GM21381 (cell line): Measurements from ENCODE around the gene TAB2.
"Not testable (repeated sequence)": the region's sequence is repeated elsewhere in the genome, so short reads cannot be mapped to it uniquely, and the experiment has no call there.

ENCODE experiments used
- ATAC-seq: cut with Tn5 transposase; IDR thresholded peaks from one replicate; pipeline ENCODE4 v1.9.1; 2021; ENCODE audit warnings: mild to moderate bottlenecking, moderate library complexity; ENCODE audit not compliant: unreplicated experiment

TAB2 gene

GRCh38 chr6:149438855-149439254 is 121.3 kb downstream of the TAB2 start:
- no peak for ATAC-seq

- ATAC-seq: no peak
Observed at GRCh38 chr6:149439626-149440025, 122.1 kb downstream of the TAB2 start.

DNA sequence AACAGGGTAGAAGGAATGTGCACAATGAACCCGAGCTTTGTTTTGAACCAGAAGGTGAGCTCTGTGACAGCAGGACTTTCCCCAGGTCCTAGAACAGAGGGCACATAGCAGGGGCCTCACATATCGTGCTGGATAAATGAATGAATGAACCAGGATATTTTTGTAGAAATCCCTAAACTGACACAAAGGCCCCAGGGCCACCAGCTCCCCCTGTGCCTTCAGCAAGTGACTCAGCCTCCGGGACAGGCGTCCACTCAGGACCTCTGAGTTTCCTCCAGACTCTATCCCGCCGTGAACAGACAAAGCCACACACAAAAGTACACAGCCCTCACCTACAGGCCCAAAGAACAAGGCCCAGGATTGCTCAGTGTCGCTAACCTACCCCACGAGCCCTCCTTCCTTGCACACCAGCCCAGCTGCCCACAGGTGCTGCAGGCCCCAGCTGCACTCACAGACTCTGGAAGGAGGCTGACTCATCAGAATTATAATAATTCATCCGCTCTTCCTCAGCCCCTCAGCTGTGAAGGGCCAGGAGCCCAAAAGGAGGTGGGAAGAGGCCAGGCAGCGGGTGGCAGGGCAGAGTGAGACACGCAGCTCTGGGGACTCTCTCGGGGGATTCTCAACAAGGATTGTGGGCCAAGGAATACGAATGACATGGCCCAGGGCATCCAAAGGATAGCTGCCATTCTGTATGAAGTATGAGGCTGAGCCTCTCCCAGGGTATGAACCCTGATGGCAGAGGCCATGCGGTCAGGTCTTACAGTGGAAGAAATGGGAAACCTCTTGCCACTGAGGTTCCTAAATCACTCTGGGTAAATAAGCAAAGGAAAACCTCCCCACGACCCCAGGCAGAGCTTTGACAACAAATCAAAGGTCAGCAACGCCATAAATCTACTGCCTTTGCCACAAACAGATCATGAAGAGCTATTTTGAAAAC is 123.5 kb downstream of the TAB2 start:
- no peak for ATAC-seq

DNA sequence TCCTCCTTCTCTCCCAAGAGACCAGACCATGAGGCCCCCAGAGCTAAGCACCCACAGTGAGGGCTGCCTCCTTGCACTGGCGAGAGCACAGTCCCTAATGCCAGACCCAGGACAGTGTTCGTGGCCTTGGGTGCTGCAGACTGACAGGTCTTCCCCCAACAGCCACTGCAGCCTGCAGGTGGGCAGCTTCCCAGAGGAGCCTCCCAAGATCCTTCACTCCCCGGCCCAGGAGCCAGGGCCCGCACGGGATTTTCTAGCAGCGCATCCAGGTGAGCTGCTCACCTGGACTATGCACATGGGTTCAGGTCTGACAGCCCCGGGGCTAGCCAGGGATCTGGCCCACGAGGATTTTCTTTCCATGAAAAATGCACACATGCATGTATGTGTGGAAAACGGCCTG is 124.2 kb downstream of the TAB2 start:
- no peak for ATAC-seq

GRCh38 chr6:149443411-149444181 is 126.1 kb downstream of the TAB2 start:
- ATAC-seq: no peak

DNA sequence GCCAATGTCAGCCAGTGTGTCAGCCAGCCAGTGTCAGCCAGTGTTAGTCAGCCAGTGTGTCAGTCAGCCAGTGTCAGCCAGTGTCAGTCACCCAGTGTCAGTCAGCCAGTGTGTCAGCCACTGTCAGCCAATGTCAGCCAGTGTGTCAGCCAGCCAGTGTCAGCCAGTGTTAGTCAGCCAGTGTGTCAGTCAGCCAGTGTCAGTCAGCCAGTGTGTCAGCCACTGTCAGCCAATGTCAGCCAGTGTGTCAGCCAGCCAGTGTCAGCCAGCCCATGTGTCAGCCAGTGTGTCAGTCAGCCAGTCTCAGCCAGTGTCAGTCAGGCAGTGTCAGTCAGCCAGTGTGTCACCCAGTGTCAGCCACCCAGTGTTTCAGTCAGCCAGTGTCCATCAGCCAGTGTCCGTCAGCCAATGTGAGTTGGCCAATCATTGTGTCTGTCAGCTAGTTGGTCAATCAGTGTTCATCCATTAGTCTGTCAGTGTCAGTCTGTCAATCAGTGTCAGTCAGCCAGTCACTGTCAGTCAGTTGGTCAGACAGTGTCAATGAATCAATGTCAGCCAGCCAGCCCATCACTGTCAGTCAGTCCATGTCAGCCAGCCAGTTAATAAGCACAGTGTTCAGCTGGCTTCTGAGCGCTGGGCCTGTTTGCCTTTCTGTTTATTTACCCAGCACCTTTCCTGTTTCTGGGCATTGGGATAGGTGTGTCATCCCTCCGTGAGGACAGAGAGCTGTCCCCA is 127.0 kb downstream of the TAB2 start:
- not testable (repeated sequence) for ATAC-seq

DNA sequence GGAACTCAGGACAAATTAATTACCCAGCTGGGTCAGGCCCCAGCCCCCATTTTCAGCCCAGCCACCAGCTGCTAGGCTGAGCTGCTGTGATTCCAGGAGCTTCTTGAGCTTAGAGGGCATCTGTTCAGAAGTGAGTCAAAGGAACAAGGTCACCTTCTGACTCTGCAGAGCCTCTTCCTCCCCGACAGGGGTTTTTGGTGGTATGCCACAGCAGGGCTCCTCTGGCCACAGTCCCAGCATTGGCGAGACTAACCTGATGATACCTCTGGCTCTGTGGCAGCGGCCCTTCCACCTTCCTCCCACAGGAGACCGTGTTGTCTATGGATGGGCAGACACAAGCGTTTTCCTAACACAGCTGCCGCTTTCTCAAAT is 127.6 kb downstream of the TAB2 start:
- no peak for ATAC-seq

- ATAC-seq: no peak
Observed at GRCh38 chr6:149445573-149445972, 128.1 kb downstream of the TAB2 start.

DNA sequence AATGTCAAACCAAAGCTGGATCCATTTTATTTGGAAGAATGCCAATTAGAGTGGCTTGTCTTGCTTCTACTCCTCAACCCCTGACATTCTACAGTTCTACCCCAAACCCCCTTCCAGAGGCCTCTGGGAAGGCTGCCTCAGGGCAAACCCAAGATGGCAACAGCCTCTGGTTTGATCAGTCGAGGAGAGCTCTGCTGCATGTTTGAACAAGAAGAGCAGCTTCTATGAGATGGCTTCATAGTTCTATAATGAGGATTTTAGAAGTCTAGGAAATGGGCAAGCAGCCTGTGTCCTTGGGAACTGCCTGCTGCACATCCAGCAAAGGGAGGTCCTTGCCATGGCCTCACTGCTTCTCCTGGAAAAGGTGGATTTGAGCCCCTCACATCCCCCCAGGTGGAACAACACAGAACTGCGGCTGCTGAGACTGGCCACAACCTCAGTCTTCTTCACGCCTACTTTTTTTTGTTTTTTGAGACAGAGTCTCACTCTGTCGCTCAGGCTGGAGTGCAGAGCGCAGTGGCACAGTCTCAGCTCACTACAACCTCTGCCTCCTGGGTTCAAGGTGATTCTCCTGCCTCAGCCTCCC is 129.4 kb downstream of the TAB2 start:
- ATAC-seq: no peak

DNA sequence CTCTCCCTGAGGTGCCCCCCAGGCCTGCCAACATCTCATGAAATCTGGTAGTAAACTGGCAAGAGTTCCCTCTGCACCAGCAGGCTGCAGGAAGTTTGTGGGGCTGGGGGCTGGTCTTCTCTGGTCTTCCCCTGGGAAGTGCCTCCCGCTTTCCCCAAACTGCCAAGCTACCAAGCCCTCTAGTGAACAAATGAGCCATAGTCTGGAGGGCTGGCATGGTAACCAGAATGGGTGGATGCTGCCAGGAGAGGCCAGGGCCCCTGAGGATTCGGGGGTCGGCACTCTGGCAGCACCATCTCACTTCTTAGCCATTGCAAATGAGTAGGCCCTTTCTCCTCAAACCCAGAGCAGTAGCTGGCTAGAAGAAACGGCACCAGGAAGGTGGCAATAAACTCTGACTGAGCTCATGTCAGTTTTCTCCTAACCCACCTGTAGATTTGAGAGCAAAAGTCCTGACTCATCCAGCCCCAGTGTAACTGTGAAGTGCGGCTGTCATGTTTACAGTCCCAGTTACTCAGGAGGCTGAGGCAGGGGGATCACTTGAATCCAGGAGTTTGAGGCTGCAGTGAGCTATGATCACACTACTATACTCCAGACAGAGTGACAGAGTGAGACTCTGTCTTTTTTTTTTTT is 131.4 kb downstream of the TAB2 start:
- ATAC-seq: no peak

DNA sequence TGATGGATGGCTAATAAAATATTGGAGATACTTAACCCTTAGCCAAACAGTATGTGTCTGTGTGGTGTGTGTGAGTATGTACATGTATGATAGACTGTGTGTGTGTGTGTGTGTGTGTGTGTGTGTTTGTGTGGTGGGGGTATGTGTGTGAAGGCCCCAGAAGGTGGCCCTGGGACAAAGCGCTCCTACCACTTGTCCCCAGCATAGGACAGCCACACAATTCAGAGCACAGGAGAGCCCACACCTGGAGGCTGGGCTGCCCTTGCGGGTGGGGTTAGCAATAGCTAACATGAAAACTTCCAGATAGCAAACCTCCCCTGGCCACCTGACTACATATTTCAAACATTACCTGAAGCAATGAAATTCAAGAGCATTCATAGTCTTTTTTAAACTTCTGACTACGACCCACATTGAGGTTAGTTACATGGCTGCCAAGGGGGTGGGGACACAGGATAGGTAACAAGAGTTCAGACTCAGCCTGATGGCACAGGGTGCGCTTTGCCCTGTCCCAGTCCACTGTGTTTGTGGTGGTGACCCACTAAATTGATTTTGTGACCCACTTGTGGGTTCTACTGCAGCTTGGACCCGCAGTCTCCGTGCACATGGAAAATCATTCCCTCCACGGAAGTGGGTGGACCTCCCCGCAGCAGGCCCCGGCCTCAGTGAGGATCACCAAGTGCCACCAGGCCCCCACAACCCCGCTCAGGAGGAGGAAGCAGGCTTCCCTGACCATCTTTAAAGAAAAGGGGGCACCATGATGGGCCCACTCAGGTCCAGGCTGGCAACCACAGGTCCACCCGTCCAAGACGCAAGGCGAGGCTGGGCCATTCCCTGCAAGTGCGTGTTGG is 132.5 kb downstream of the TAB2 start:
- ATAC-seq: no peak

DNA sequence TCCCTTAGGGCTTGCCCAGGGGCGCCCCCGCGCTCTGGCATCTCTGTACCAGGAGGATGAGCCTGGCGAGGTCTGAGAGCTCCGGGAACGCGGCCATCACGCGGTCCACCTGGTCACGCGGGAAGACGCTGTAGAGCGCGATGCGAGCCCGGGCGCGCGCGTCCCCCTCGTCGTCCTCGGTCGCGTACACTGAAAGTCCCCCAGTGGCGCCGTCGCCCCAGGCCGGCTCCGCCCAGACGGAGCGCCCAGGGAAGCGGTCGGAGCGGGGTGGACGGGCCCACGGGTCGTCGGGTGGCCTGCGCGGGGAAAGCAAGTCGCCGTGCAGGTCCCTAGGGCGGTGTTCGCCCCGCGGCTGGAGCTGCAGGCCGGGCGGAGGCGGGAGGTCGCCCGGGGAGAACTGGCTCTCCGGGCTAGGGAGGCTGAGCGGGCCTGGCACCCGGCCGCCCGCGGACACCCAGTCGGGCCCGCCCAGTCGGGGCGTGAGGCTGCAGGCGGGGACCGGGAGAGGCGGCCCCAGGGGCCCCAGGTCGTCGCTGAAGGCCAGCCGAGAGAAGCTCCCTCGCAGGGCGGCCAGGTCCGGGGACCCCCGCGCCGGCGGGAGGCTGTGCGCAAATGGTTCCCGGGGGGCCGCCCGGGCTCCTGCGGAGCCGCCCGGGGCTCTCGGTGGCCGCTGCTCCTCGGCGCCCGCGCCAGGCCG is 133.3 kb downstream of the TAB2 start:
- ATAC-seq: no peak

DNA sequence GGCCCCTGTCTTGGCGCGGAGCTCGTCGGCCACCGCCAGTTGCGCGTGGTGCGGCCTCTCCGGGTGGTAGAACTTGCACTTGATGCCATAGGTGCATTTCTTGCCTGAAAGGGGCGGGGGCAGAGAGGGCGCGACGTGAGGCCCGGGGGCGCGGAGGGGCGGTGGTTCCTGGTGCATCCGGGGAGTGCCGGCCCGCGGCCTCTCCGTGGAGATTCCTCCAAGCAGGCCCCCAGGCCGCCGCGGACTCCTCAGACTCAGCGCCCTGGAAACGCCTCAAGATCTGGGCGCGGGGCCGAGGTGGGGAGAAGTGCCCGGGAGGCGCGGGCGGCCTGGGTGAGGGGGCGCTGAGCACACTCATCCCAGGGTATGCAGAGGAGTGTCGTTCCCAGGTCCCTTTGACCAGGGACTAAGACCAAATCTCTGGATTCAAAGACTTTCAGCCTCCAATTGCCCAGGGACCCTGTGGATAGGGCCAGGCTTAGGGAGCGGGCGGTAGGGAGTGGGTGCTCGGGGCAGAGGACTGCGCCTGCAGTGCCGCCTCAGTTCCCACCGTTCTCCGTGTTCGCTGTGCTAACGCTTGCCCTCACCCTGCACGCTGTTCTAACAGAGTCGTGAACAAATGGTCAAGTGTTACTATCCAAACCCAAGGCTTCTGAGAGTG is 134.0 kb downstream of the TAB2 start:
- no peak for ATAC-seq

DNA sequence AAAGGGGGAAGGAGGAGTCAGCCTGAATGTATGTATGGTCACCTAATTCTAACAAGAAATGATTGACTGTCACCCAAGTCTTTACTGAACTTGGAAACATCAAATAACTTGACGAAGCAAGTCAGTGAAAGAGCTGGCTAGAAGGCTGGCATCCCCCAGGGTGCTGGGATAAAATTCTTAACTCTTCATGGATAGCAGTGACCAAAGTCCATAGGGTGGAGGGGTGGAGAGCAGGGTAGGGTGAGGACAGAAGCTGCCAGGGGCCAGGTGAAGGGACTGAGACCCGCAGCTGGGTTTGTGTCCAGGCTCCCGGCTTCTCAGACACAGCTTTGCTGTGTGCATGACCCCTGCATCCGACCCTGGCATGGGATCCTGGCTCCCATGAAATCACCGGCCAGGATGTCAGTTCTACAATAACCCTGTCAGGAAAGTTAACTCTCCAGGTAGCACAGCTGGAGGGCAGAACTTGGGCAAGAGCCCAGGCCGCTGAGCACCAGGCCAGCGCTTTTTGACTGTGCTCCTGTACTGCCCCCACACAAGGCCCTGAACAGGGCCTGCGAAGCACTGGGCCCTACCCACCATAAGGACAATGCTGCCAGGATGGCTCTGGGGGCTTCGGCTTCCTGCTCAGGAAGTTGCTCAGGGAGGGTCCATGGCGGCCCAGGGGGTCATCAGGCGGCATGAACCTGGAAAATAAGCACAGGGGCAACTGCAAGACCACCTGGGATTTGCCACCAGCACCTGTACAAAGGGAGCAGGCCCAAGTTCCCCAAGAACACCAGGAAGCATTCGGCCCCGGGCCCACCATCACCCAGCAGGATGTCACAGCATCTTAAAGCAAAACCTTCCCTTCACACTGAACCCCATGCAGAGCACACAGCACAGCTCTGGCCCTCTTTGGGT is 134.8 kb downstream of the TAB2 start:
- no peak for ATAC-seq

- no peak for ATAC-seq
Observed at GRCh38 chr6:149453597-149454345, 136.3 kb downstream of the TAB2 start.

GRCh38 chr6:149454346-149454848 is 136.9 kb downstream of the TAB2 start:
- no peak for ATAC-seq
